ENCODE measurements around the gene BAZ2B. TPM values are rescaled to one million over a fixed set of nuclear protein-coding genes. Genes with fewer than 3 reads are reported as not detected.
A peak's percentile ranks its signal among the peaks of the same experiment; 100 is the strongest.

BAZ2B gene
- total and polyA plus RNA-seq, 9 of the 15 experiments (the other 6 are each of a cell fraction or from before 2014, with no cell fraction given) = 7.5 to 38.6 (median 19.8) TPM

DNA sequence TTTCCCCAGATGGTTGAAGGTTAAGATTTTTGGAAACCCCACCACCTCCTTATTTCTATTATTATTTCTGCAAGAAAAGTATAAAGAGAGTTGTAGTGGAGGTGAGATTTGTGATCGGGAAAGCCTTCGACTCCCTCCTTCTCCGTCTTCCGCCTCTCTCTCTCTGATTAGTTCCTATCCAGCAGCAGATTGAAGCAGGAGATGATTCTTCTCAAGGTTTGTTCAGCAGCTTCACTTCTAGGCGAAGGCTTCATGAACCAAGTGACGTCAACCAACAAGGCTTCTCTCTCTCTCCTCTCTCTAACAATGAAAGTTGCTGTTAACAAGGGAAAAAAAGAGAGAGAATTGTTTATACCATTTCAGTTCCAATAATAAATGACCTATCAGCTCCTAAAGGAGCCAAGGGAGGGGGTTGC lies at the start of gene BAZ2B (continued):
- TF ChIP-seq NBN (IDR thresholded peaks at IDR 0.05; ENCODE audit: low read depth) (0 out of 2 replicates have a peak, but pooled peaks have one; percentile 15), IFI16 (CRISPR knock-in tag; IDR thresholded peaks at IDR 0.05) (no peak), RNF2 (IDR thresholded peaks at IDR 0.05) (no peak), ZBTB1 (CRISPR knock-in tag; IDR thresholded peaks at IDR 0.05; ENCODE audit: borderline replicate concordance, low read depth) (no peak), ETS2 (tag; IDR thresholded peaks at IDR 0.05; ENCODE audit: borderline replicate concordance, poor library complexity, severe bottlenecking) (no peak), RBM15 (IDR thresholded peaks at IDR 0.05; ENCODE audit: insufficient read depth, low read length) (no peak), OTX1 (CRISPR knock-in tag; IDR thresholded peaks at IDR 0.05) (no peak), ZKSCAN3 (CRISPR knock-in tag; IDR thresholded peaks at IDR 0.05) (no peak), FOXM1 (IDR thresholded peaks at IDR 0.05; ENCODE audit: low read depth) (no peak), FOXM1 (CRISPR knock-in tag; IDR thresholded peaks at IDR 0.05; ENCODE audit: low read depth) (no peak), XRCC3 (IDR thresholded peaks at IDR 0.05) (no peak), SMARCA5 (IDR thresholded peaks at IDR 0.05) (no peak), ZNF717 (CRISPR knock-in tag; IDR thresholded peaks at IDR 0.05) (no peak), TCF3 (CRISPR knock-in tag; IDR thresholded peaks at IDR 0.05) (no peak), LARP7 (IDR thresholded peaks at IDR 0.05) (no peak), ZNF143 (CRISPR knock-in tag; IDR thresholded peaks at IDR 0.05) (no peak), HOXB6 (CRISPR knock-in tag; IDR thresholded peaks at IDR 0.05; ENCODE audit: borderline replicate concordance) (no peak), DACH1 (IDR thresholded peaks at IDR 0.05; ENCODE audit: partially characterized antibody) (peak; percentile 31), PKNOX1 (IDR thresholded peaks at IDR 0.05) (no peak), ZNF318 (IDR thresholded peaks at IDR 0.05; ENCODE audit: borderline replicate concordance in 1 of 2, low read depth in 1 of 2) (no peak)
- TF ChIP-seq, protein P1, sequence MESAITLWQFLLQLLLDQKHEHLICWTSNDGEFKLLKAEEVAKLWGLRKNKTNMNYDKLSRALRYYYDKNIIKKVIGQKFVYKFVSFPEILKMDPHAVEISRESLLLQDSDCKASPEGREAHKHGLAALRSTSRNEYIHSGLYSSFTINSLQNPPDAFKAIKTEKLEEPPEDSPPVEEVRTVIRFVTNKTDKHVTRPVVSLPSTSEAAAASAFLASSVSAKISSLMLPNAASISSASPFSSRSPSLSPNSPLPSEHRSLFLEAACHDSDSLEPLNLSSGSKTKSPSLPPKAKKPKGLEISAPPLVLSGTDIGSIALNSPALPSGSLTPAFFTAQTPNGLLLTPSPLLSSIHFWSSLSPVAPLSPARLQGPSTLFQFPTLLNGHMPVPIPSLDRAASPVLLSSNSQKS (CRISPR knock-in tag; IDR thresholded peaks at IDR 0.05) = no peak

Data from K562 (cell line).